Tracheal epithelial cell (primary cell): ENCODE results near the gene MYOC. TPM values are rescaled to one million over a fixed set of nuclear protein-coding genes. Genes with fewer than 3 reads are reported as not detected.

Source experiments
- total RNA-seq: library from RNA; depleted of rRNA; stranded (reverse); fragments of >200 nt; gene quantifications from 2 replicates; pipeline ENCODE4 v1.2.1, GENCODE V29; 2014

Gene MYOC
- total RNA-seq = not detected in 2 replicates

GRCh38 chr1:171652234-171652822 is at the start of gene MYOC:
Gene MYOC, minus strand, starts transcription at chr1:171652688. Its CDS starts 77 bp downstream, at chr1:171652611.

GRCh38 chr1:171622152-171622462 is 30.4 kb downstream of the MYOC start, which contains the start of gene MYOCOS:
Gene MYOCOS, plus strand, starts transcription at chr1:171622243. Its CDS starts 1,641 bp downstream, at chr1:171623884.

Other genes with a start within 250 kb of the MYOC start
- gene PRRC2C, start 167.2 kb downstream of the MYOC start, total RNA-seq = 36.7 and 42.4 TPM in 2 replicates
- gene MYOCOS, start 30.4 kb downstream of the MYOC start, total RNA-seq = not detected in 2 replicates
- 3.6 and 5.5 TPM in 2 replicates for gene VAMP4, start 89.4 kb upstream of the MYOC start, total RNA-seq
- 12.4 and 21.0 TPM in 2 replicates for gene METTL13, start 129.0 kb upstream of the MYOC start, total RNA-seq
- 1.1 and 1.2 TPM in 2 replicates for gene DNM3, start 188.8 kb upstream of the MYOC start, total RNA-seq